SK-N-SH (cell line): ENCODE measurements around the gene PCDHGA12. TPM values are rescaled to one million over a fixed set of nuclear protein-coding genes. Genes with fewer than 3 reads are reported as not detected.

Experiments used
- CTCF ChIA-PET: fragments of 300-600, 350-600 bp; formaldehyde crosslinking; extraction: SDS; loops from one replicate; lab custom pipeline; 2021; lab: Yijun Ruan, JAX
- POLR2A ChIA-PET: fragments of 350-600 bp; sonication (Branson Sonifier 250); formaldehyde crosslinking; extraction: SDS; loops from one replicate; lab custom pipeline; 2020; ENCODE audit warnings: antibody characterized with exemption, inconsistent platforms; lab: Yijun Ruan, JAX
- DNase-seq: peaks from one replicate; pipeline ENCODE4 v3.0.0; 2012
- H2AFZ ChIP-seq: fragments of 200-600 bp; sonication (generic); 2 replicates; pipeline ENCODE4 v1.8.1; 2016; ENCODE audit warnings: antibody characterized with exemption, mild to moderate bottlenecking, low read depth
- H3F3A ChIP-seq: fragments of 200-600 bp; sonication (generic); replicated peaks from 2 replicates; pipeline ENCODE3; 2016; ENCODE audit warnings: antibody characterized with exemption, mild to moderate bottlenecking; ENCODE audit not compliant: insufficient read depth
- H3K27ac ChIP-seq, 2 experiments: fragments of 200-500 bp in 1 of 2; fragments of 200-600 bp in 1 of 2; sonication (Bioruptor generic) in 1 of 2; sonication (generic), shearing (Covaris generic) in 1 of 2; 2 replicates each; pipeline versions ENCODE4 v1.5.1 to v1.6.1; 2014 to 2016; ENCODE audit warnings: low read depth in 2 of 2, inconsistent platforms in 1 of 2, low read length in 1 of 2, mild to moderate bottlenecking in 1 of 2, mixed read lengths in 1 of 2
- H3K27me3 ChIP-seq: fragments of 200-600 bp; sonication (generic), shearing (Covaris generic); 2 replicates; pipeline ENCODE4 v1.6.1; 2016; ENCODE audit warnings: mixed run types; ENCODE audit not compliant: insufficient read depth
- H3K36me3 ChIP-seq, 2 experiments: fragments of 200-500 bp in 1 of 2; fragments of 200-600 bp in 1 of 2; sonication (Bioruptor generic) in 1 of 2; sonication (generic) in 1 of 2; replicated peaks in 1 of 2; 2 replicates each; pipeline versions ENCODE3 to v1.5.1; 2014 to 2016; ENCODE audit warnings: low read length in 1 of 2, mild to moderate bottlenecking in 1 of 2; ENCODE audit not compliant: insufficient read depth in 2 of 2, control insufficient read depth in 1 of 2
- H3K4me1 ChIP-seq, 2 experiments: fragments of 200-500 bp in 1 of 2; fragments of 200-600 bp in 1 of 2; sonication (Bioruptor generic) in 1 of 2; sonication (generic), shearing (Covaris generic) in 1 of 2; 2 replicates each; pipeline versions ENCODE4 v1.5.1 to v1.6.1; 2014 to 2016; ENCODE audit warnings: low read depth in 1 of 2, low read length in 1 of 2, mixed run types in 1 of 2; ENCODE audit not compliant: insufficient read depth in 2 of 2, control insufficient read depth in 1 of 2
- H3K4me2 ChIP-seq: fragments of 200-600 bp; sonication (generic), shearing (Covaris generic); 2 replicates; pipeline ENCODE4 v1.6.1; 2017; ENCODE audit warnings: mixed run types
- H3K4me3 ChIP-seq, 2 experiments: fragments of 200-500 bp in 1 of 2; fragments of 200-600 bp in 1 of 2; sonication (Bioruptor generic) in 1 of 2; sonication (generic), shearing (Covaris generic) in 1 of 2; 2 replicates each; pipeline versions ENCODE4 v1.5.1 to v1.8.1; 2014 to 2016; ENCODE audit warnings: low read depth in 2 of 2, inconsistent platforms in 1 of 2, low read length in 1 of 2, mild to moderate bottlenecking in 1 of 2, mixed read lengths in 1 of 2, moderate library complexity in 1 of 2
- H3K79me2 ChIP-seq: fragments of 200-600 bp; sonication (generic); 2 replicates; pipeline ENCODE4 v1.8.1; 2017; ENCODE audit warnings: mild to moderate bottlenecking; ENCODE audit not compliant: insufficient read depth
- H3K9ac ChIP-seq: fragments of 200-600 bp; sonication (generic); 2 replicates; pipeline ENCODE4 v1.6.1; 2017; ENCODE audit warnings: mixed run types
- H3K9me2 ChIP-seq: fragments of 200-600 bp; sonication (generic); 2 replicates; pipeline ENCODE4 v1.6.1; 2017; ENCODE audit warnings: mixed run types
- H3K9me3 ChIP-seq: fragments of 200-600 bp; sonication (generic); 2 replicates; pipeline ENCODE4 v1.6.1; 2017; ENCODE audit warnings: mixed run types, mild to moderate bottlenecking, moderate library complexity
- H4K20me1 ChIP-seq: fragments of 200-600 bp; sonication (generic); 2 replicates; pipeline ENCODE4 v1.6.1; 2017; ENCODE audit warnings: mild to moderate bottlenecking, mixed run types; ENCODE audit not compliant: insufficient read depth
- EZH2phosphoT487 ChIP-seq: fragments of 200-600 bp; sonication (generic); IDR thresholded peaks from 2 replicates; pipeline ENCODE4 v1.6.1; 2017; ENCODE audit warnings: low read depth, mixed run types, mild to moderate bottlenecking, antibody characterized with exemption, moderate library complexity, borderline replicate concordance
- FOSL2 ChIP-seq: IDR thresholded peaks from 2 replicates; pipeline ENCODE4 v1.4.0; 2012; ENCODE audit warnings: low read depth, mild to moderate bottlenecking, moderate library complexity, borderline replicate concordance
- FOXJ3 ChIP-seq: sonication (generic); formaldehyde crosslinking; IDR thresholded peaks from 2 replicates; pipeline ENCODE4 v1.5.1; 2020; ENCODE audit warnings: mild to moderate bottlenecking, missing genetic modification reagents
- FOXM1 ChIP-seq: IDR thresholded peaks from 2 replicates; pipeline ENCODE4 v1.4.0; 2012; ENCODE audit warnings: low read depth, mild to moderate bottlenecking
- GABPA ChIP-seq: IDR thresholded peaks from 2 replicates; pipeline ENCODE4 v1.4.0; 2012; ENCODE audit warnings: low read depth, mild to moderate bottlenecking
- JUND ChIP-seq: IDR thresholded peaks from 2 replicates; pipeline ENCODE4 v1.4.0; 2012
- MAX ChIP-seq: IDR thresholded peaks from 2 replicates; pipeline ENCODE4 v1.4.0; 2012; ENCODE audit warnings: low read depth
- MEF2A ChIP-seq: IDR thresholded peaks from 2 replicates; pipeline ENCODE4 v1.4.0; 2012; ENCODE audit warnings: low read depth, borderline replicate concordance
- MXI1 ChIP-seq: IDR thresholded peaks from 2 replicates; pipeline ENCODE4 v1.6.1; 2012; ENCODE audit warnings: mild to moderate bottlenecking, low read depth, low read length, improper control_type of control experiment
- PBX3 ChIP-seq: IDR thresholded peaks from 2 replicates; pipeline ENCODE4; 2012
- POLR2AphosphoS5 ChIP-seq: IDR thresholded peaks from 2 replicates; pipeline ENCODE4 v1.6.1; 2012; ENCODE audit warnings: low read depth, low read length
- RAD21 ChIP-seq: IDR thresholded peaks from 2 replicates; pipeline ENCODE4 v1.6.1; 2012; ENCODE audit warnings: mild to moderate bottlenecking, low read length
- RXRA ChIP-seq: IDR thresholded peaks from 2 replicates; pipeline ENCODE4 v1.4.0; 2012; ENCODE audit warnings: low read depth, mild to moderate bottlenecking, borderline replicate concordance
- TEAD4 ChIP-seq: IDR thresholded peaks from 2 replicates; pipeline ENCODE4 v1.4.0; 2012; ENCODE audit warnings: mild to moderate bottlenecking, borderline replicate concordance; ENCODE audit not compliant: insufficient read depth
- YY1 ChIP-seq: IDR thresholded peaks from 2 replicates; pipeline ENCODE4 v1.4.0; 2012; ENCODE audit warnings: low read depth, mild to moderate bottlenecking
- WGBS: methylation state at CpG from one replicate; pipeline ENCODE4 v1.1.6; 2017; ENCODE audit warnings: low lambda C conversion rate; 5-methylcytosine and 5-hydroxymethylcytosine counted together
- polyA plus RNA-seq, 3 experiments: library from polyadenylated mRNA; depleted of rRNA; stranded (reverse); fragments of >200 nt; gene quantifications; 2 replicates each; pipeline ENCODE4 v1.2.3, GENCODE V29; 2012
- TF ChIP-seq, protein P1 (sequence below): IDR thresholded peaks from 2 replicates; pipeline ENCODE4 v1.6.1; 2012; ENCODE audit warnings: mild to moderate bottlenecking, low read depth, low read length, moderate library complexity
- TF ChIP-seq, protein P2 (sequence below): IDR thresholded peaks from 2 replicates; pipeline ENCODE4 v1.4.0; 2012; ENCODE audit warnings: low read depth, borderline replicate concordance

Gene PCDHGA12
- polyA plus RNA-seq, 1 of the 3 experiments (the other 2 are of a cell fraction): 0.03 TPM

- TF ChIP-seq PBX3 (no peak), RXRA (no peak), EZH2phosphoT487 (no peak), FOXM1 (no peak), MXI1 (no peak; the same call in 1 of the 2 replicates), FOSL2 (no peak), MEF2A (no peak), GABPA (0 out of 2 replicates have a peak, but pooled peaks have one; percentile 3)
- TF ChIP-seq, protein P1, sequence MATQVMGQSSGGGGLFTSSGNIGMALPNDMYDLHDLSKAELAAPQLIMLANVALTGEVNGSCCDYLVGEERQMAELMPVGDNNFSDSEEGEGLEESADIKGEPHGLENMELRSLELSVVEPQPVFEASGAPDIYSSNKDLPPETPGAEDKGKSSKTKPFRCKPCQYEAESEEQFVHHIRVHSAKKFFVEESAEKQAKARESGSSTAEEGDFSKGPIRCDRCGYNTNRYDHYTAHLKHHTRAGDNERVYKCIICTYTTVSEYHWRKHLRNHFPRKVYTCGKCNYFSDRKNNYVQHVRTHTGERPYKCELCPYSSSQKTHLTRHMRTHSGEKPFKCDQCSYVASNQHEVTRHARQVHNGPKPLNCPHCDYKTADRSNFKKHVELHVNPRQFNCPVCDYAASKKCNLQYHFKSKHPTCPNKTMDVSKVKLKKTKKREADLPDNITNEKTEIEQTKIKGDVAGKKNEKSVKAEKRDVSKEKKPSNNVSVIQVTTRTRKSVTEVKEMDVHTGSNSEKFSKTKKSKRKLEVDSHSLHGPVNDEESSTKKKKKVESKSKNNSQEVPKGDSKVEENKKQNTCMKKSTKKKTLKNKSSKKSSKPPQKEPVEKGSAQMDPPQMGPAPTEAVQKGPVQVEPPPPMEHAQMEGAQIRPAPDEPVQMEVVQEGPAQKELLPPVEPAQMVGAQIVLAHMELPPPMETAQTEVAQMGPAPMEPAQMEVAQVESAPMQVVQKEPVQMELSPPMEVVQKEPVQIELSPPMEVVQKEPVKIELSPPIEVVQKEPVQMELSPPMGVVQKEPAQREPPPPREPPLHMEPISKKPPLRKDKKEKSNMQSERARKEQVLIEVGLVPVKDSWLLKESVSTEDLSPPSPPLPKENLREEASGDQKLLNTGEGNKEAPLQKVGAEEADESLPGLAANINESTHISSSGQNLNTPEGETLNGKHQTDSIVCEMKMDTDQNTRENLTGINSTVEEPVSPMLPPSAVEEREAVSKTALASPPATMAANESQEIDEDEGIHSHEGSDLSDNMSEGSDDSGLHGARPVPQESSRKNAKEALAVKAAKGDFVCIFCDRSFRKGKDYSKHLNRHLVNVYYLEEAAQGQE: peak; percentile 49; the same call in 1 of the 2 replicates
- TF ChIP-seq, all 33 proteins: peak for 5
Observed at GRCh38 chr5:141476132-141476911, 46.0 kb downstream of the PCDHGA12 start (continued).

DNA sequence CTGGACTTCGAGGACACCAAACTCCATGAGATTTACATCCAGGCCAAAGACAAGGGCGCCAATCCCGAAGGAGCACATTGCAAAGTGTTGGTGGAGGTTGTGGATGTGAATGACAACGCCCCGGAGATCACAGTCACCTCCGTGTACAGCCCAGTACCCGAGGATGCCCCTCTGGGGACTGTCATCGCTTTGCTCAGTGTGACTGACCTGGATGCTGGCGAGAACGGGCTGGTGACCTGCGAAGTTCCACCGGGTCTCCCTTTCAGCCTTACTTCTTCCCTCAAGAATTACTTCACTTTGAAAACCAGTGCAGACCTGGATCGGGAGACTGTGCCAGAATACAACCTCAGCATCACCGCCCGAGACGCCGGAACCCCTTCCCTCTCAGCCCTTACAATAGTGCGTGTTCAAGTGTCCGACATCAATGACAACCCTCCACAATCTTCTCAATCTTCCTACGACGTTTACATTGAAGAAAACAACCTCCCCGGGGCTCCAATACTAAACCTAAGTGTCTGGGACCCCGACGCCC, 46.8 kb downstream of the PCDHGA12 start:
- peaks cover 6 to 34% of the 10 kb centered on the region in 2 experiments; a peak in 3 of 4 replicates for H3K4me1 ChIP-seq
- peaks cover 25% of the 10 kb centered on the region for H3F3A ChIP-seq
- 29% methylated on average over 15 of the region's 24 CpGs for WGBS
- CTCF ChIA-PET: interaction anchor here (1.0 to 8.6 kb wide), 12 partner anchors 8 to 158 kb away, joined by 3 to 117 read pairs (median 16); partner anchors contain the start of genes PCDHGA4, PCDHGC4 and TAF7
- H3K79me2 ChIP-seq: peaks cover 57% of the 10 kb centered on the region
- peak overlapping the region; percentile 83 for H3K9ac ChIP-seq
- TF ChIP-seq JUND (no peak), FOXJ3 (CRISPR knock-in tag) (no peak), RAD21 (no peak), GABPA (no peak), RXRA (no peak), TEAD4 (no peak), MAX (no peak), POLR2AphosphoS5 (no peak), YY1 (no peak)
- TF ChIP-seq, protein P2, sequence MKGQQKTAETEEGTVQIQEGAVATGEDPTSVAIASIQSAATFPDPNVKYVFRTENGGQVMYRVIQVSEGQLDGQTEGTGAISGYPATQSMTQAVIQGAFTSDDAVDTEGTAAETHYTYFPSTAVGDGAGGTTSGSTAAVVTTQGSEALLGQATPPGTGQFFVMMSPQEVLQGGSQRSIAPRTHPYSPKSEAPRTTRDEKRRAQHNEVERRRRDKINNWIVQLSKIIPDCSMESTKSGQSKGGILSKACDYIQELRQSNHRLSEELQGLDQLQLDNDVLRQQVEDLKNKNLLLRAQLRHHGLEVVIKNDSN: no peak
- TF ChIP-seq, protein P1: no peak
- TF ChIP-seq, all 33 proteins: peak for 0
- Histone ChIP-seq H3K27ac (peak overlapping the region; percentile 92 to 94; a peak in 3 of 4 replicates), H2AFZ (no peak overlapping the region), H3K27me3 (no peaks in the 10 kb centered on the region), H3K36me3 (peaks cover 0 to 36% of the 10 kb centered on the region in 2 experiments), H3K4me2 (peak overlapping the region; percentile 97), H3K9me2 (no peaks in the 10 kb centered on the region), H3K4me3 (peak overlapping the region; percentile 82 to 85), H4K20me1 (peaks cover 47% of the 10 kb centered on the region), H3K9me3 (no peaks in the 10 kb centered on the region)
- DNase-seq: peak; percentile 7
- POLR2A ChIA-PET: interaction anchor here (1.4 to 1.9 kb wide), 5 partner anchors 8 to 80 kb away, joined by 6 to 14 read pairs (median 12); partner anchors contain the start of gene PCDHGC4
